ENCODE measurements around the gene PTGR1. TPM values are rescaled to one million over a fixed set of nuclear protein-coding genes. Genes with fewer than 3 reads are reported as not detected.

The PTGR1 gene
- total RNA-seq, 1 experiment from 2014 or later, result 27.4 TPM

GRCh38 chr9:111646417-111646816 is 47.0 kb upstream of the PTGR1 start:
- CTCF ChIA-PET, result interaction anchor here (0.7 kb wide), 1 partner anchor 53 kb away, joined by 4 read pairs; no protein-coding TSS in a partner anchor
- POLR2A ChIA-PET, result interaction anchor here (1.2 to 4.7 kb wide), 2 partner anchors 15 kb away, joined by 3 to 38 read pairs; partner anchors contain the start of genes DNAJC25 and GNG10
- BruUV-seq (replicated peaks), result no TSS peak
- intact Hi-C loops (cut with micrococcal nuclease), result no loop called here
- Mint-ChIP-seq H3K4me3 (ENCODE audit: unreplicated experiment) (no peak overlapping the region), H3K4me1 (ENCODE audit: insufficient read depth, unreplicated experiment) (peaks cover 4% of the 10 kb centered on the region), H3K9me3 (ENCODE audit: unreplicated experiment) (no peaks in the 10 kb centered on the region), H3K27me3 (ENCODE audit: insufficient read depth, unreplicated experiment) (no peaks in the 10 kb centered on the region), H3K36me3 (ENCODE audit: insufficient read depth, unreplicated experiment) (peaks cover 61% of the 10 kb centered on the region), H3K27ac (ENCODE audit: low read depth, unreplicated experiment) (peak overlapping the region; percentile 37)
- DNase-seq (ENCODE audit: unreplicated experiment), result no peak
- TF ChIP-seq CTCF (IDR thresholded peaks at IDR 0.05; ENCODE audit: unreplicated experiment), result no peak

- intact Hi-C loops (cut with micrococcal nuclease), result no loop called here
- DNase-seq (ENCODE audit: unreplicated experiment), result peak; percentile 61
- Mint-ChIP-seq H3K27me3 (ENCODE audit: insufficient read depth, unreplicated experiment) (no peaks in the 10 kb centered on the region), H3K36me3 (ENCODE audit: insufficient read depth, unreplicated experiment) (peaks cover 57% of the 10 kb centered on the region), H3K4me3 (ENCODE audit: unreplicated experiment) (no peak overlapping the region), H3K27ac (ENCODE audit: low read depth, unreplicated experiment) (peak overlapping the region; percentile 37), H3K9me3 (ENCODE audit: unreplicated experiment) (no peaks in the 10 kb centered on the region), H3K4me1 (ENCODE audit: insufficient read depth, unreplicated experiment) (peaks cover 4% of the 10 kb centered on the region)
- ChIA-PET POLR2A (interaction anchor here (0.7 to 4.7 kb wide), 3 partner anchors 14 to 158 kb away, joined by 3 to 38 read pairs (median 3); partner anchors contain the start of genes DNAJC25 and GNG10), CTCF (interaction anchor here (0.7 kb wide), 1 partner anchor 54 kb away, joined by 4 read pairs; no protein-coding TSS in a partner anchor)
- no peak for TF ChIP-seq CTCF (IDR thresholded peaks at IDR 0.05; ENCODE audit: unreplicated experiment)
- BruUV-seq (replicated peaks), result no TSS peak
Observed at GRCh38 chr9:111645806-111646205, 46.4 kb upstream of the PTGR1 start.

- CTCF ChIA-PET, result interaction anchor here (0.9 kb wide), 2 partner anchors 23 to 46 kb away, joined by 3 to 4 read pairs; no protein-coding TSS in a partner anchor
- H3K36me3 Mint-ChIP-seq (ENCODE audit: insufficient read depth, unreplicated experiment), result peaks cover 42% of the 10 kb centered on the region
- peaks cover 4% of the 10 kb centered on the region for H3K4me1 Mint-ChIP-seq (ENCODE audit: insufficient read depth, unreplicated experiment)
- no peak overlapping the region for H3K27ac Mint-ChIP-seq (ENCODE audit: low read depth, unreplicated experiment)
- no peak for TF ChIP-seq CTCF (IDR thresholded peaks at IDR 0.05; ENCODE audit: unreplicated experiment)
- no peaks in the 10 kb centered on the region for H3K27me3 Mint-ChIP-seq (ENCODE audit: insufficient read depth, unreplicated experiment)
- no TSS peak for BruUV-seq (replicated peaks)
- DNase-seq (ENCODE audit: unreplicated experiment), result no peak
- intact Hi-C loops (cut with micrococcal nuclease), result no loop called here
- POLR2A ChIA-PET, result interaction anchor here (0.7 to 4.7 kb wide), 2 partner anchors 13 to 18 kb away, joined by 3 to 38 read pairs; partner anchors contain the start of gene DNAJC25
- no peak overlapping the region for H3K4me3 Mint-ChIP-seq (ENCODE audit: unreplicated experiment)
- H3K9me3 Mint-ChIP-seq (ENCODE audit: unreplicated experiment), result no peaks in the 10 kb centered on the region
Observed at GRCh38 chr9:111644195-111644772, 44.8 kb upstream of the PTGR1 start.

- no peak for DNase-seq (ENCODE audit: unreplicated experiment)
- H3K4me3 Mint-ChIP-seq (ENCODE audit: unreplicated experiment), result no peak overlapping the region
- BruUV-seq (replicated peaks), result no TSS peak
- TF ChIP-seq CTCF (IDR thresholded peaks at IDR 0.05; ENCODE audit: unreplicated experiment), result no peak
- intact Hi-C loops (cut with micrococcal nuclease), result no loop called here
- no peaks in the 10 kb centered on the region for H3K36me3 Mint-ChIP-seq (ENCODE audit: insufficient read depth, unreplicated experiment)
- no peaks in the 10 kb centered on the region for H3K27me3 Mint-ChIP-seq (ENCODE audit: insufficient read depth, unreplicated experiment)
- ChIA-PET CTCF (interaction anchor here (0.6 to 1.0 kb wide), 3 partner anchors 15 to 106 kb away, joined by 3 read pairs; no protein-coding TSS in a partner anchor), POLR2A (interaction anchor here (0.6 to 2.2 kb wide), 5 partner anchors 24 to 437 kb away, joined by 3 to 6 read pairs (median 3); partner anchors contain the start of gene GNG10)
- no peak overlapping the region for H3K27ac Mint-ChIP-seq (ENCODE audit: low read depth, unreplicated experiment)
- no peaks in the 10 kb centered on the region for H3K9me3 Mint-ChIP-seq (ENCODE audit: unreplicated experiment)
- H3K4me1 Mint-ChIP-seq (ENCODE audit: insufficient read depth, unreplicated experiment), result peaks cover 28% of the 10 kb centered on the region
Observed at GRCh38 chr9:111637421-111637950, 38.0 kb upstream of the PTGR1 start.

All from MCF 10A (cell line).